H1 (cell line): ENCODE measurements around the gene ADPRS. TPM values are rescaled to one million over a fixed set of nuclear protein-coding genes. Genes with fewer than 3 reads are reported as not detected.
A peak's percentile ranks its signal among the peaks of the same experiment; 100 is the strongest.

Experiments
- CTCF ChIA-PET: fragments of 300-600 bp; sonication (Branson Sonifier 250); formaldehyde crosslinking; loops from one replicate; lab custom pipeline; 2021; ENCODE audit not compliant: partially characterized antibody; lab: Charles Lee
- POLR2A ChIA-PET: fragments of 300-600 bp; sonication (Branson Sonifier 250); formaldehyde crosslinking; loops from one replicate; lab custom pipeline; 2021; ENCODE audit warnings: inconsistent platforms; ENCODE audit not compliant: partially characterized antibody; lab: Charles Lee
- DNase-seq, 2 experiments: peaks; one replicate each; pipeline versions ENCODE4 v3.0.0 to v3.0.0-alpha.2; 2010 to 2022; ENCODE audit warnings: low spot score in 2 of 2, low read depth in 1 of 2, mixed read lengths in 1 of 2
- FAIRE-seq: peaks from 2 replicates; lab custom pipeline; 2011; peaks lifted over from hg19 to GRCh38; lab: Jason Lieb, UNC
- H2AFZ ChIP-seq: 2 replicates; pipeline ENCODE4 v1.8.1; 2012; ENCODE audit warnings: low read length, inconsistent platforms
- H2AK5ac ChIP-seq: 2 replicates; pipeline ENCODE4 v1.6.1; 2013; ENCODE audit warnings: low read depth, low read length
- H2BK120ac ChIP-seq: replicated peaks from 2 replicates; pipeline ENCODE3; 2013; ENCODE audit warnings: low read depth, low read length, inconsistent platforms
- H2BK12ac ChIP-seq: 2 replicates; pipeline ENCODE4 v1.6.1; 2013; ENCODE audit warnings: low read depth, low read length
- H2BK15ac ChIP-seq: 2 replicates; pipeline ENCODE4 v1.6.1; 2013; ENCODE audit warnings: low read length
- H2BK20ac ChIP-seq: 2 replicates; pipeline ENCODE4 v1.6.1; 2013; ENCODE audit warnings: low read length
- H2BK5ac ChIP-seq: 2 replicates; pipeline ENCODE4 v1.6.1; 2013; ENCODE audit warnings: low read depth, low read length
- H3K14ac ChIP-seq: 2 replicates; pipeline ENCODE4 v1.6.1; 2013; ENCODE audit warnings: inconsistent platforms; ENCODE audit not compliant: insufficient read length
- H3K18ac ChIP-seq: 2 replicates; pipeline ENCODE4 v1.6.1; 2013; ENCODE audit warnings: low read length; ENCODE audit errors: extremely low read depth
- H3K23ac ChIP-seq: 2 replicates; pipeline ENCODE4 v1.6.1; 2013; ENCODE audit warnings: inconsistent platforms; ENCODE audit not compliant: insufficient read length
- H3K23me2 ChIP-seq: 2 replicates; pipeline ENCODE4 v1.6.1; 2013; ENCODE audit warnings: low read depth, low read length
- H3K27ac ChIP-seq: 2 replicates; pipeline ENCODE4 v1.6.1; 2011; ENCODE audit warnings: low read depth, low read length, inconsistent platforms
- H3K27me3 ChIP-seq, 4 experiments: replicated peaks in 1 of 4; 1 replicate in 1 of 4; 2 replicates in 3 of 4; pipeline versions ENCODE4 v1.6.1 to v1.8.1; 2011 to 2013; ENCODE audit warnings: low read length in 3 of 4, mild to moderate bottlenecking in 3 of 4, inconsistent platforms in 2 of 4, mixed read lengths in 2 of 4, moderate library complexity in 1 of 4; ENCODE audit not compliant: control insufficient read depth in 3 of 4, insufficient read depth in 3 of 4; ENCODE audit errors: extremely low read depth in 1 of 4
- H3K36me3 ChIP-seq, 4 experiments: 2 replicates each; pipeline versions ENCODE4 v1.6.1 to v1.8.1; 2011 to 2013; ENCODE audit warnings: mild to moderate bottlenecking in 4 of 4, low read length in 3 of 4, moderate library complexity in 2 of 4, control low read depth in 1 of 4, inconsistent platforms in 1 of 4; ENCODE audit not compliant: insufficient read depth in 4 of 4, control insufficient read depth in 2 of 4
- H3K4ac ChIP-seq: replicated peaks from 2 replicates; pipeline ENCODE3; 2013; ENCODE audit warnings: low read length, low read depth, mixed read lengths, inconsistent platforms; ENCODE audit not compliant: insufficient read length
- H3K4me1 ChIP-seq, 4 experiments: replicated peaks in 1 of 4; 1 replicate in 1 of 4; 2 replicates in 3 of 4; pipeline versions ENCODE4 v1.6.1 to v1.8.1; 2011 to 2013; ENCODE audit warnings: low read length in 3 of 4, inconsistent platforms in 2 of 4, mixed read lengths in 1 of 4; ENCODE audit not compliant: insufficient read depth in 4 of 4, control insufficient read depth in 3 of 4
- H3K4me2 ChIP-seq, 2 experiments: 2 replicates each; pipeline versions ENCODE4 v1.6.1 to v1.8.1; 2011 to 2013; ENCODE audit warnings: low read depth in 2 of 2, low read length in 2 of 2, control low read depth in 1 of 2, inconsistent platforms in 1 of 2, mild to moderate bottlenecking in 1 of 2; ENCODE audit not compliant: insufficient read depth in 1 of 2
- H3K4me3 ChIP-seq, 4 experiments: fragments of 200-600, 300-600 bp in 1 of 4; sonication (generic), shearing (Covaris generic), sonication (Bioruptor Twin) in 1 of 4; 2 replicates each; pipeline versions ENCODE4 v1.5.1 to v1.8.1; 2011 to 2016; ENCODE audit warnings: low read length in 4 of 4, low read depth in 3 of 4, control low read depth in 2 of 4, inconsistent platforms in 2 of 4, mild to moderate bottlenecking in 2 of 4, mixed read lengths in 1 of 4, moderate library complexity in 1 of 4; ENCODE audit not compliant: insufficient read depth in 2 of 4; ENCODE audit errors: extremely low read depth in 1 of 4
- H3K56ac ChIP-seq: replicated peaks from 2 replicates; pipeline ENCODE3; 2013; ENCODE audit warnings: low read depth, mild to moderate bottlenecking, mixed read lengths, low read length, inconsistent platforms; ENCODE audit not compliant: insufficient read length
- H3K79me1 ChIP-seq: 2 replicates; pipeline ENCODE4 v1.6.1; 2013; ENCODE audit warnings: low read depth, low read length, control low read depth
- H3K79me2 ChIP-seq, 2 experiments: 2 replicates each; pipeline versions ENCODE4 v1.6.1 to v1.8.1; 2012 to 2013; ENCODE audit warnings: low read length in 2 of 2, mild to moderate bottlenecking in 2 of 2, inconsistent platforms in 1 of 2; ENCODE audit not compliant: insufficient read depth in 2 of 2, control insufficient read depth in 1 of 2
- H3K9ac ChIP-seq, 4 experiments: replicated peaks in 1 of 4; 1 replicate in 1 of 4; 2 replicates in 3 of 4; pipeline versions ENCODE4 v1.6.1 to v1.8.1; 2011 to 2013; ENCODE audit warnings: low read depth in 3 of 4, low read length in 3 of 4, control low read depth in 2 of 4, mild to moderate bottlenecking in 2 of 4, moderate library complexity in 2 of 4, inconsistent platforms in 1 of 4; ENCODE audit errors: extremely low read depth in 1 of 4
- H3K9me3 ChIP-seq, 2 experiments: 2 replicates each; pipeline versions ENCODE4 v1.6.1 to v1.8.1; 2012 to 2013; ENCODE audit warnings: mild to moderate bottlenecking in 2 of 2, moderate library complexity in 2 of 2, control low read depth in 1 of 2, inconsistent platforms in 1 of 2, low read depth in 1 of 2, low read length in 1 of 2, mixed read lengths in 1 of 2; ENCODE audit not compliant: insufficient read depth in 2 of 2
- H4K20me1 ChIP-seq, 2 experiments: replicated peaks in 1 of 2; 2 replicates each; pipeline versions ENCODE3 to v1.8.1; 2011 to 2013; ENCODE audit warnings: inconsistent platforms in 2 of 2, low read length in 2 of 2, mild to moderate bottlenecking in 1 of 2; ENCODE audit not compliant: insufficient read depth in 2 of 2, control insufficient read depth in 1 of 2
- H4K5ac ChIP-seq: 2 replicates; pipeline ENCODE4 v1.6.1; 2013; ENCODE audit warnings: low read length, low read depth, mixed read lengths, inconsistent platforms; ENCODE audit not compliant: insufficient read length
- H4K8ac ChIP-seq: 2 replicates; pipeline ENCODE4 v1.8.0; 2013; ENCODE audit warnings: mild to moderate bottlenecking, moderate library complexity, low read length, inconsistent platforms; ENCODE audit not compliant: insufficient read depth; ENCODE audit errors: extremely low read depth
- H4K91ac ChIP-seq: replicated peaks from 2 replicates; pipeline ENCODE3; 2013; ENCODE audit warnings: low read length, mixed read lengths, inconsistent platforms; ENCODE audit not compliant: insufficient read length
- ASH2L ChIP-seq: fragments of 200-600, 300-600 bp; sonication (generic); IDR thresholded peaks from one replicate; pipeline ENCODE4 v1.7.1; 2017; ENCODE audit warnings: low read length
- CREB1 ChIP-seq: IDR thresholded peaks from 2 replicates; pipeline ENCODE4 v1.6.1; 2012; ENCODE audit warnings: inconsistent platforms
- EP300 ChIP-seq, 2 experiments: IDR thresholded peaks; 1 replicate in 1 of 2; 2 replicates in 1 of 2; pipeline ENCODE4 v1.6.1; 2011 to 2012; ENCODE audit warnings: low read depth in 2 of 2, low read length in 2 of 2, mild to moderate bottlenecking in 2 of 2, borderline replicate concordance in 1 of 2, inconsistent platforms in 1 of 2, moderate library complexity in 1 of 2
- HDAC2 ChIP-seq, 2 experiments: fragments of 300-600 bp in 1 of 2; sonication (generic) in 1 of 2; IDR thresholded peaks; 2 replicates each; pipeline ENCODE4 v1.6.1; 2011 to 2012; ENCODE audit warnings: low read depth in 2 of 2, low read length in 2 of 2, mild to moderate bottlenecking in 2 of 2, moderate library complexity in 2 of 2, borderline replicate concordance in 1 of 2, inconsistent platforms in 1 of 2
- KDM4A ChIP-seq: IDR thresholded peaks from one replicate; pipeline ENCODE4 v1.7.1; 2012; ENCODE audit warnings: low read depth, mild to moderate bottlenecking, moderate library complexity, low read length, inconsistent platforms; ENCODE audit not compliant: severe bottlenecking
- RBBP5 ChIP-seq: IDR thresholded peaks from 2 replicates; pipeline ENCODE4 v1.7.1; 2012; ENCODE audit warnings: low read depth, mild to moderate bottlenecking, inconsistent platforms, low read length, moderate library complexity, borderline replicate concordance
- SIN3A ChIP-seq, 2 experiments: IDR thresholded peaks in 1 of 2; conservative IDR thresholded peaks in 1 of 2; 2 replicates each; pipeline ENCODE4 v1.6.1; 2011 to 2012; ENCODE audit warnings: low read length in 2 of 2, improper control_type of control experiment in 1 of 2, low read depth in 1 of 2, mild to moderate bottlenecking in 1 of 2
- SIX5 ChIP-seq: IDR thresholded peaks from 2 replicates; pipeline ENCODE4 v1.6.1; 2011; ENCODE audit warnings: mild to moderate bottlenecking, low read depth, low read length
- SP2 ChIP-seq: IDR thresholded peaks from 2 replicates; pipeline ENCODE4 v1.6.1; 2012; ENCODE audit warnings: mild to moderate bottlenecking, low read length, inconsistent platforms
- TAF1 ChIP-seq: IDR thresholded peaks from 2 replicates; pipeline ENCODE4 v1.6.1; 2011; ENCODE audit warnings: mild to moderate bottlenecking, low read depth, low read length
- WGBS, 2 experiments: shearing (Covaris generic) in 1 of 2; methylation state at CpG; one replicate each; pipeline versions ENCODE4 v1.1.6 to v1.1.7; 2013 to 2015; ENCODE audit warnings: low lambda C conversion rate in 2 of 2, mixed read lengths in 2 of 2, inconsistent platforms in 1 of 2, low coverage in 1 of 2, missing lambda C conversion rate in 1 of 2; ENCODE audit not compliant: insufficient replicate concordance in 2 of 2, insufficient coverage in 1 of 2, insufficient read length in 1 of 2; ENCODE audit errors: extremely low coverage in 1 of 2, missing lambda C conversion rate in 1 of 2; 5-methylcytosine and 5-hydroxymethylcytosine counted together
- polyA plus RNA-seq, 7 experiments: library from polyadenylated mRNA; depleted of rRNA in 3 of 7; stranded (reverse) in 5 of 7; unstranded in 2 of 7; fragments of >200 nt in 5 of 7; fragments of 200-250 nt in 2 of 7; gene quantifications; 1 replicate in 5 of 7; 2 replicates in 1 of 7; 4 replicates in 1 of 7; pipeline versions ENCODE4 v1.2.1 to v1.2.3, GENCODE V29; 2011 to 2013; ENCODE audit warnings: missing spikeins in 2 of 7, mixed read lengths in 2 of 7
- total RNA-seq: library from RNA; stranded (reverse); fragmentation: NEBNext Ultra II Directional; extraction: Animal tissue kit (Norgen Biotek cat#: 25700); gene quantifications from 2 replicates; pipeline ENCODE4 v1.2.1, GENCODE V29; 2021

ADPRS gene
- total and polyA plus RNA-seq, 2 of the 8 experiments (the other 6 are each of a cell fraction or from before 2014, with no cell fraction given), result 22.9 to 38.1 TPM

DNA sequence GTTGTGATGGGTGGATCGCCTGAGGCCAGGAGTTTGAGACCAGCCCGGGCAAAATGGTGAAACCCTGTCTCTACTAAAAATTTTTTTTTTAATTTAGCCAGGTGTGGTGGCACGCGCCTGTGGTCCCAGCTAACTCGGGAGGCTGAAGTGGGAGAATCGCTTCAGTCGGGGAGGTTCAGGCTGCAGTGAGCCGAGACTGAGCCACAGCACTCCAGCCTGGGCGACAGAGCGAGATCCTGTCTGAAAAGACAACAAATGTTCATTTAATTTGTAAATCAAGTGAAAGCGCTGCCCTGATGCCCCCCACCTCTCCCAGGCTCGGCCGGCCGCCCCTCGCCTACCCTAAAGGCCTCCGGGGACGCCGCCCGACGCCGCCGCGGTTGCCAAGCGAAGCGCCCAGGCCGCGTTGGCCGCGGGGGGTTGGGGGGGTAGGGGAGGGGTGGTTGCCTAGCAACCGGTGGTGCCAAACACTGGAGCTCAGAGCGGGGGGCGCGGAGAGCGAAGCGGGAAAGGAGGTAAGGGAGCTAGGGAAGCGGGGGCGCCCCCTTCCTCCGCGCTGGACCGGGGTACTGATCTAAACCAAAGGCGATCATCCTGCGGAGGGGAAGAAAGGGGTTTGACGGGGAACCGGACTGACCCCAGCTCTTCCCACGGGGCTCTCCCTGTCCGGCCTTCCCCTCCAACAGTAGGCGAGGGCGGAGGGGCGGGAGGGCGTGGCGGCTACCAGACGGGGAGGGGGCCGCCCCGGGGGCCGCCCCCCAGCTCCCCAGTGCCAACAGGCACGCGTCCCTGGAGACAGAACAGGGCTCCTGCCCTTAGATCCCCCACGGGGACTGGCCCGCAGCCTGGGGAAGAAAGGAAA, 4.8 kb upstream of the ADPRS start, which contains the start of gene TEKT2:
TSS of gene TEKT2 (plus strand) at position 460 of the 862 bp plus-strand sequence. CDS start 828 bp downstream, outside the sequence.
- H2BK5ac ChIP-seq, result peak within 1 kb of the TSS; percentile 35; the same call in 1 of the 2 replicates
- peak within 1 kb of the TSS; percentile 41 for H4K8ac ChIP-seq
- peaks cover 0 to 3% (median 0%) of the 10 kb centered on the region in 4 experiments; a peak in 2 of 7 replicates for H3K27me3 ChIP-seq
- H3K18ac ChIP-seq, result no peak within 1 kb of the TSS; the same call in 1 of the 2 replicates
- no peak within 1 kb of the TSS for H2BK15ac ChIP-seq
- H3K9ac ChIP-seq, result peak within 1 kb of the TSS in 2 of 4 experiments; percentile 71 to 73; a peak in 3 of 7 replicates
- H2AK5ac ChIP-seq, result no peak within 1 kb of the TSS
- H3K23me2 ChIP-seq, result peaks cover 8% of the 10 kb centered on the region; the same call in 1 of the 2 replicates
- H3K4ac ChIP-seq, result no peak within 1 kb of the TSS
- ChIA-PET CTCF (interaction anchor here (1.4 kb wide), 1 partner anchor 171 kb away, joined by 5 read pairs; no protein-coding TSS in a partner anchor), POLR2A (interaction anchor here (0.8 to 1.3 kb wide), 3 partner anchors 9 to 65 kb away, joined by 3 to 4 read pairs (median 3); partner anchors contain the start of gene TRAPPC3)
- H4K5ac ChIP-seq, result no peak within 1 kb of the TSS
- H3K79me2 ChIP-seq, result no peaks in the 10 kb centered on the region
- FAIRE-seq (no peak), DNase-seq (peak in 1 of 2 experiments; percentile 90)
- peak within 1 kb of the TSS; percentile 55 to 79 for H3K4me2 ChIP-seq
- no peaks in the 10 kb centered on the region for H3K36me3 ChIP-seq
- H3K4me1 ChIP-seq, result peaks cover 0 to 15% (median 7%) of the 10 kb centered on the region in 4 experiments; a peak in 5 of 7 replicates
- no peak within 1 kb of the TSS; the same call in 1 of the 2 replicates for H2AFZ ChIP-seq
- H3K9me3 ChIP-seq, result no peaks in the 10 kb centered on the region
- TF ChIP-seq SIN3A (conservative IDR thresholded peaks at IDR 0.05 in 1 of 2, IDR thresholded peaks at IDR 0.05 in 1 of 2; ENCODE audit: low read depth in 1 of 2, low read length in 2 of 2) (peak; percentile 16 to 65; a peak in 1 of 4 replicates), SP2 (no peak), RBBP5 (peak; percentile 61; the same call in 1 of the 2 replicates), HDAC2 (IDR thresholded peaks at IDR 0.05; ENCODE audit: borderline replicate concordance in 1 of 2, low read depth in 2 of 2, low read length in 2 of 2) (0 out of 4 replicates have a peak, but pooled peaks of 1 of the 2 experiments have one; percentile 11), ASH2L (peak; percentile 60), EP300 (IDR thresholded peaks at IDR 0.05; ENCODE audit: borderline replicate concordance in 1 of 2, low read depth in 2 of 2, low read length in 2 of 2) (peak in 1 of 2 experiments; percentile 25; a peak in 1 of 3 replicates), CREB1 (peak; percentile 11; the same call in 1 of the 2 replicates), KDM4A (peak; percentile 80), TAF1 (peak; percentile 27; the same call in 1 of the 2 replicates), SIX5 (no peak)
- no peaks in the 10 kb centered on the region for H3K79me1 ChIP-seq
- H3K56ac ChIP-seq, result no peak within 1 kb of the TSS
- H3K14ac ChIP-seq, result no peak within 1 kb of the TSS
- H2BK120ac ChIP-seq, result no peak within 1 kb of the TSS
- H3K4me3 ChIP-seq, result peak within 1 kb of the TSS; percentile 22 to 72 (median 64)
- no peak within 1 kb of the TSS for H2BK12ac ChIP-seq
- no peak within 1 kb of the TSS for H4K91ac ChIP-seq
- H2BK20ac ChIP-seq, result no peak within 1 kb of the TSS
- no peaks in the 10 kb centered on the region for H4K20me1 ChIP-seq
- H3K23ac ChIP-seq, result no peak within 1 kb of the TSS
- peak within 1 kb of the TSS; percentile 33; the same call in 1 of the 2 replicates for H3K27ac ChIP-seq
- WGBS, 2 experiments, result 19% methylated on average over 33 of the region's 59 CpGs; no CpG with 5 or more reads in 1 of the 2 experiments
